PFSK-1 (cell line): ENCODE measurements around the gene LRP6.

Source experiments
- FOXP2 ChIP-seq: optimal IDR thresholded peaks from 2 replicates; pipeline ENCODE3; 2011; ENCODE audit warnings: borderline replicate concordance, control low read depth, inconsistent platforms; ENCODE audit not compliant: insufficient read depth; ENCODE audit errors: extremely low read length, extremely low read depth
- REST ChIP-seq, 2 experiments: IDR thresholded peaks; 2 replicates each; pipeline versions ENCODE4 v1.6.1 to v1.8.0; 2011 to 2012; ENCODE audit warnings: low read depth in 2 of 2, low read length in 2 of 2, control low read depth in 1 of 2, inconsistent platforms in 1 of 2, mild to moderate bottlenecking in 1 of 2, moderate library complexity in 1 of 2; ENCODE audit not compliant: insufficient read depth in 1 of 2
- TAF1 ChIP-seq: IDR thresholded peaks from 2 replicates; pipeline ENCODE4 v1.6.1; 2012; ENCODE audit warnings: low read length, control low read depth, borderline replicate concordance; ENCODE audit not compliant: insufficient read depth

GRCh38 chr12:12182703-12183365 is 84.0 kb downstream of the LRP6 start:
- TF ChIP-seq REST (IDR thresholded peaks at IDR 0.05; ENCODE audit: insufficient read depth in 1 of 2, low read depth in 2 of 2, low read length in 2 of 2) (no peak), FOXP2 (no peak), TAF1 (no peak)
